Tibial nerve (tissue), 3 donors: ENCODE measurements around the gene AGO4.
"Not testable (repeated sequence)": the region's sequence is repeated elsewhere in the genome, so short reads cannot be mapped to it uniquely, and the experiment has no call there.

Experiments used
- POLR2A ChIP-seq, 2 donors: fragments of 450-650 bp; IDR thresholded peaks; one replicate each; pipeline ENCODE4 v1.6.1; 2017; ENCODE audit warnings: antibody characterized with exemption in 2 of 2, mild to moderate bottlenecking in 2 of 2, moderate library complexity in 2 of 2
- TF ChIP-seq, protein P1 (sequence below), 5 experiments: fragments of 200-600 bp in 3 of 5; fragments of 450-650 bp in 2 of 5; sonication (generic) in 3 of 5; IDR thresholded peaks; one replicate each; pipeline ENCODE4 v1.5.1; 2016 to 2019; ENCODE audit warnings: antibody characterized with exemption in 5 of 5, mild to moderate bottlenecking in 3 of 5, moderate library complexity in 2 of 5

DNA sequence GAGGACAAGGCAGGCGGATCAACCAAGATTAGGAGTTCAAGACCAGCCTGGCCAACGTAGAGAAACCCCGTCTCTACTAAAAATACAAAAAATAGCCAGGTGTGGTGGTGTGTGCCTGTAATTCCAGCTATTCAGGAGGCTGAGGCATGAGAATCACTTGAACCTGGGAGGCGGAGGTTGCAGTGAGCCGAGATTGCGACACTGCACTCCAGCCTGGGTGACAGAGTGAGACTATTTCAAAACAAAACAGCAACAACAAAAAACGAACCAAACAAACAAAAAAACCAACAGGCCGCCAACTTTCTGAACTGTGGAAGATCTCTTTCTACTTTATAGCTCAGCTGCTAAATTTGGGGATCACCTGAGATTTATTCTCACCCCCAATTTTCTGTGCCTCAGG lies 23.5 kb upstream of the AGO4 start:
- not testable (repeated sequence) for TF ChIP-seq POLR2A (IDR thresholded peaks at IDR 0.05)
- TF ChIP-seq, protein P1, sequence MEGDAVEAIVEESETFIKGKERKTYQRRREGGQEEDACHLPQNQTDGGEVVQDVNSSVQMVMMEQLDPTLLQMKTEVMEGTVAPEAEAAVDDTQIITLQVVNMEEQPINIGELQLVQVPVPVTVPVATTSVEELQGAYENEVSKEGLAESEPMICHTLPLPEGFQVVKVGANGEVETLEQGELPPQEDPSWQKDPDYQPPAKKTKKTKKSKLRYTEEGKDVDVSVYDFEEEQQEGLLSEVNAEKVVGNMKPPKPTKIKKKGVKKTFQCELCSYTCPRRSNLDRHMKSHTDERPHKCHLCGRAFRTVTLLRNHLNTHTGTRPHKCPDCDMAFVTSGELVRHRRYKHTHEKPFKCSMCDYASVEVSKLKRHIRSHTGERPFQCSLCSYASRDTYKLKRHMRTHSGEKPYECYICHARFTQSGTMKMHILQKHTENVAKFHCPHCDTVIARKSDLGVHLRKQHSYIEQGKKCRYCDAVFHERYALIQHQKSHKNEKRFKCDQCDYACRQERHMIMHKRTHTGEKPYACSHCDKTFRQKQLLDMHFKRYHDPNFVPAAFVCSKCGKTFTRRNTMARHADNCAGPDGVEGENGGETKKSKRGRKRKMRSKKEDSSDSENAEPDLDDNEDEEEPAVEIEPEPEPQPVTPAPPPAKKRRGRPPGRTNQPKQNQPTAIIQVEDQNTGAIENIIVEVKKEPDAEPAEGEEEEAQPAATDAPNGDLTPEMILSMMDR (IDR thresholded peaks at IDR 0.05), result not testable (repeated sequence)
